OCI-M2 (cell line): ENCODE data around the gene TRMT2A.

Experiments
- DNase-seq: peaks from one replicate; lab custom pipeline; 2025; ENCODE audit not compliant: unreplicated experiment; lab: John Stamatoyannopoulos, UW

The TRMT2A gene

GRCh38 chr22:20123366-20124082, 6.5 kb upstream of the TRMT2A start:
- DNase-seq = no peak

GRCh38 chr22:20121856-20122415, 4.9 kb upstream of the TRMT2A start:
- no peak for DNase-seq

GRCh38 chr22:20118300-20119020, 1.4 kb upstream of the TRMT2A start:
- DNase-seq = no peak

- DNase-seq = no peak
Observed at GRCh38 chr22:20117633-20118299, 740 bp upstream of the TRMT2A start.

- DNase-seq = no peak
Observed at GRCh38 chr22:20116376-20116950, 563 bp downstream of the TRMT2A start.

- DNase-seq = no peak
Observed at GRCh38 chr22:20115691-20116375, 1.2 kb downstream of the TRMT2A start, which contains the start of gene RANBP1. Gene RANBP1, plus strand, starts transcription at chr22:20116104. Its CDS starts 81 bp downstream, at chr22:20116185.

- DNase-seq = no peak
Observed at GRCh38 chr22:20114506-20115475, 2.2 kb downstream of the TRMT2A start.

GRCh38 chr22:20113551-20114310, 3.3 kb downstream of the TRMT2A start:
- no peak for DNase-seq

GRCh38 chr22:20112623-20113511, 4.2 kb downstream of the TRMT2A start:
- DNase-seq = no peak

GRCh38 chr22:20111689-20112622, 5.1 kb downstream of the TRMT2A start:
- no peak for DNase-seq

- DNase-seq = no peak
Observed at GRCh38 chr22:20111045-20111688, 5.9 kb downstream of the TRMT2A start.

GRCh38 chr22:20110359-20110985, 6.6 kb downstream of the TRMT2A start:
- DNase-seq = no peak

GRCh38 chr22:20109411-20110358, 7.3 kb downstream of the TRMT2A start:
- DNase-seq = no peak

- no peak for DNase-seq
Observed at GRCh38 chr22:20108757-20109230, 8.2 kb downstream of the TRMT2A start.
